ENCODE data around the gene KRTAP1-1. TPM values are rescaled to one million over a fixed set of nuclear protein-coding genes. Genes with fewer than 3 reads are reported as not detected.
"Not testable (repeated sequence)": the region's sequence is repeated elsewhere in the genome, so short reads cannot be mapped to it uniquely, and the experiment has no call there.

Gene KRTAP1-1
- total RNA-seq, 4 donors from 2014 or later: not detected

GRCh38 chr17:41003926-41004325 lies 37.3 kb downstream of the KRTAP1-1 start:
- Histone ChIP-seq H3K9me3 (no peaks in the 10 kb centered on the region), H3K27me3 (no peaks in the 10 kb centered on the region), H3K27ac (no peak overlapping the region), H3K4me3 (no peak overlapping the region), H3K36me3 (no peaks in the 10 kb centered on the region), H3K4me1 (no peaks in the 10 kb centered on the region)
- TF ChIP-seq POLR2AphosphoS5 (IDR thresholded peaks at IDR 0.05) (no peak), POLR2A (IDR thresholded peaks at IDR 0.05) (no peak), CTCF (IDR thresholded peaks at IDR 0.05) (no peak), EP300 (IDR thresholded peaks at IDR 0.05; ENCODE audit: low read depth) (no peak)
- intact Hi-C loops (cut with DNase I; ENCODE audit: low total_unique reads): no loop called here
- DNase-seq: no peak
- in situ Hi-C loops (cut with MboI; ENCODE audit: low pct_ligation_motif_present in 1 of 4, low pct_unique_long_range_greater_than_20kb in 1 of 4, low sequenced_read_pairs in 3 of 4): no loop called here
- 67 to 69% methylated on average over 1 to 4 of the region's 4 CpGs for WGBS, 2 donors (ENCODE audit: low coverage in 1 of 2)

GRCh38 chr17:41002814-41003213 lies 38.4 kb downstream of the KRTAP1-1 start:
- in situ Hi-C loops (cut with MboI; ENCODE audit: low pct_ligation_motif_present in 1 of 4, low pct_unique_long_range_greater_than_20kb in 1 of 4, low sequenced_read_pairs in 3 of 4): no loop called here

GRCh38 chr17:41001795-41002194 lies 39.5 kb downstream of the KRTAP1-1 start:
- TF ChIP-seq POLR2A (IDR thresholded peaks at IDR 0.05) (no peak), POLR2AphosphoS5 (IDR thresholded peaks at IDR 0.05) (no peak), EP300 (IDR thresholded peaks at IDR 0.05; ENCODE audit: low read depth) (no peak), CTCF (IDR thresholded peaks at IDR 0.05) (no peak)
- intact Hi-C loops (cut with DNase I; ENCODE audit: low total_unique reads) (no loop called here), in situ Hi-C loops (cut with MboI; ENCODE audit: low pct_ligation_motif_present in 1 of 4, low pct_unique_long_range_greater_than_20kb in 1 of 4, low sequenced_read_pairs in 3 of 4) (no loop called here)
- Histone ChIP-seq H3K27me3 (no peaks in the 10 kb centered on the region), H3K9me3 (no peaks in the 10 kb centered on the region), H3K4me1 (no peaks in the 10 kb centered on the region), H3K27ac (no peak overlapping the region), H3K36me3 (no peaks in the 10 kb centered on the region), H3K4me3 (no peak overlapping the region)
- WGBS, 2 donors (ENCODE audit: low coverage in 1 of 2): 85 to 87% methylated on average over 3 to 4 of the region's 4 CpGs
- DNase-seq: no peak

More at GRCh38 chr17:41002814-41003213, 38.4 kb downstream of the KRTAP1-1 start:
- Histone ChIP-seq H3K9me3 (no peaks in the 10 kb centered on the region), H3K4me3 (no peak overlapping the region), H3K36me3 (no peaks in the 10 kb centered on the region), H3K4me1 (no peaks in the 10 kb centered on the region), H3K27ac (no peak overlapping the region), H3K27me3 (no peaks in the 10 kb centered on the region)
- TF ChIP-seq POLR2AphosphoS5 (IDR thresholded peaks at IDR 0.05) (no peak), EP300 (IDR thresholded peaks at IDR 0.05; ENCODE audit: low read depth) (no peak), POLR2A (IDR thresholded peaks at IDR 0.05) (no peak), CTCF (IDR thresholded peaks at IDR 0.05) (no peak)
- intact Hi-C loops (cut with DNase I; ENCODE audit: low total_unique reads): no loop called here
- WGBS, 2 donors (ENCODE audit: low coverage in 1 of 2): 47 to 52% methylated on average over 5 of the region's 5 CpGs
- no peak for DNase-seq

GRCh38 chr17:40999563-40999962 lies 41.7 kb downstream of the KRTAP1-1 start, which contains the start of gene KRTAP3-2:
Gene KRTAP3-2, minus strand, starts transcription at chr17:40999906. Its CDS starts 53 bp downstream, at chr17:40999853.
- intact Hi-C loops (cut with DNase I; ENCODE audit: low total_unique reads); in situ Hi-C loops (cut with MboI; ENCODE audit: low pct_ligation_motif_present in 1 of 4, low pct_unique_long_range_greater_than_20kb in 1 of 4, low sequenced_read_pairs in 3 of 4); H3K4me3 ChIP-seq; H3K4me1 ChIP-seq; H3K36me3 ChIP-seq; DNase-seq; H3K9me3 ChIP-seq; H3K27ac ChIP-seq; H3K27me3 ChIP-seq: not testable (repeated sequence)
- WGBS, 2 donors (ENCODE audit: low coverage in 1 of 2): 73% methylated on average over 6 of the region's 6 CpGs; no CpG with 5 or more reads in 1 of the 2 donors

GRCh38 chr17:40997361-40997760 lies 43.9 kb downstream of the KRTAP1-1 start:
- intact Hi-C loops (cut with DNase I; ENCODE audit: low total_unique reads): no loop called here
- in situ Hi-C loops (cut with MboI; ENCODE audit: low pct_ligation_motif_present in 1 of 4, low pct_unique_long_range_greater_than_20kb in 1 of 4, low sequenced_read_pairs in 3 of 4): no loop called here

More at GRCh38 chr17:40997361-40997760, 43.9 kb downstream of the KRTAP1-1 start:
- WGBS, 2 donors (ENCODE audit: low coverage in 1 of 2): 77% methylated on average over 2 of the region's 2 CpGs
- DNase-seq: no peak
- no peaks in the 10 kb centered on the region for H3K36me3 ChIP-seq
- no peak for TF ChIP-seq CTCF (IDR thresholded peaks at IDR 0.05)
- H3K27me3 ChIP-seq: no peaks in the 10 kb centered on the region
- peaks cover 0 to 1% (median 0%) of the 10 kb centered on the region in 4 donors for H3K4me1 ChIP-seq
- H3K4me3 ChIP-seq: no peak overlapping the region
- H3K27ac ChIP-seq: no peak overlapping the region
- no peaks in the 10 kb centered on the region for H3K9me3 ChIP-seq
